Fibroblast of lung (primary cell): Measurements from ENCODE around the gene DUSP8.
"Not testable (repeated sequence)": the region's sequence is repeated elsewhere in the genome, so short reads cannot be mapped to it uniquely, and the experiment has no call there.

ENCODE experiments used
- CTCF ChIP-seq, 2 donors: IDR thresholded peaks in 1 of 2; conservative IDR thresholded peaks in 1 of 2; 1 replicate in 1 of 2; 2 replicates in 1 of 2; pipeline ENCODE4 v1.5.1; 2011 to 2012; ENCODE audit warnings: low read length in 2 of 2, control low read depth in 1 of 2, inconsistent platforms in 1 of 2, low read depth in 1 of 2, mild to moderate bottlenecking in 1 of 2
- EZH2 ChIP-seq: IDR thresholded peaks from 2 replicates; pipeline ENCODE4 v1.5.1; 2012; ENCODE audit warnings: low read length, control low read depth, mild to moderate bottlenecking; ENCODE audit errors: missing control alignments

DNA sequence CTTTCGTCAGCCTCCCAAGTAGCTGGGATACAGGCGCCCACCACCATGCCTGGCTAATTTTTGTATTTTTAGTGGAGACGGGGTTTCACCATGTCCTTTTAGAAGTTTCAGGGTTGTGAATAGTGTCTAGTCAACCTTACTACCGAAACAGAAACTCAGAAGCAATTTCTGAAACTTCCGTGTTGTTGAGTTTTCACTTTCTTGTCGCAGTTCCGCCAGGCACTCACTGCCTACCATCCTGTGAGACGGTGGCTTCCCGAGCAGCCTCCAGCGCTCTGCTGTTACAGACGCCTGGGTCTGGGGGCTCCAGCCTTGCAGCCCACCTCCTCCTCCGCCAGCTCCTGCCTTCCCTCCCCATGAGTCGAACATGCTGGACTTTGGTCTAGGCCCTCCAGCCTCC, 33.9 kb upstream of the DUSP8 start:
- not testable (repeated sequence) for TF ChIP-seq CTCF (conservative IDR thresholded peaks at IDR 0.05 in 1 of 2, IDR thresholded peaks at IDR 0.05 in 1 of 2; ENCODE audit: low read depth in 1 of 2, low read length in 2 of 2); EZH2
